Keratinocyte (primary cell): ENCODE measurements around the gene DYNC2I2. TPM values are rescaled to one million over a fixed set of nuclear protein-coding genes. Genes with fewer than 3 reads are reported as not detected.

ENCODE experiments used
- DNase-seq: peaks from one replicate; pipeline ENCODE4 v3.0.0-alpha.2; 2011; ENCODE audit warnings: low read depth, missing footprints, low spot score
- FAIRE-seq: peaks from 2 replicates; lab custom pipeline; 2011; peaks lifted over from hg19 to GRCh38; lab: Jason Lieb, UNC
- H2AFZ ChIP-seq: 2 replicates; pipeline ENCODE4 v1.6.0; 2012; ENCODE audit warnings: low read length, control low read depth, inconsistent platforms; ENCODE audit not compliant: control insufficient read depth
- H3K27ac ChIP-seq: 2 replicates; pipeline ENCODE4 v1.5.1; 2011; ENCODE audit warnings: low read length; ENCODE audit not compliant: control insufficient read depth, insufficient read depth
- H3K27me3 ChIP-seq: 3 replicates; pipeline ENCODE4 v1.6.0; 2011; ENCODE audit warnings: low read length; ENCODE audit not compliant: control insufficient read depth, insufficient read depth; ENCODE audit errors: extremely low read depth
- H3K36me3 ChIP-seq, 2 experiments: 2 replicates in 1 of 2; 3 replicates in 1 of 2; pipeline ENCODE4 v1.5.1; 2011; ENCODE audit warnings: low read length in 2 of 2, mild to moderate bottlenecking in 1 of 2; ENCODE audit not compliant: control insufficient read depth in 2 of 2, insufficient read depth in 2 of 2; ENCODE audit errors: extremely low read depth in 1 of 2
- H3K4me1 ChIP-seq: 3 replicates; pipeline ENCODE4 v1.5.1; 2011; ENCODE audit warnings: low read length; ENCODE audit not compliant: control insufficient read depth, insufficient read depth; ENCODE audit errors: extremely low read depth
- H3K4me2 ChIP-seq: 3 replicates; pipeline ENCODE4 v1.6.0; 2011; ENCODE audit warnings: low read depth, low read length; ENCODE audit not compliant: control insufficient read depth, insufficient read depth; ENCODE audit errors: extremely low read depth
- H3K4me3 ChIP-seq, 3 experiments: fragments of 200-600 bp in 1 of 3; sonication (generic) in 1 of 3; 2 replicates in 2 of 3; 3 replicates in 1 of 3; pipeline ENCODE4 v1.5.1; 2011 to 2016; ENCODE audit warnings: low read length in 3 of 3, mild to moderate bottlenecking in 3 of 3, control low read depth in 2 of 3, inconsistent platforms in 1 of 3, low read depth in 1 of 3, mixed read lengths in 1 of 3, mixed run types in 1 of 3, moderate library complexity in 1 of 3; ENCODE audit not compliant: control insufficient read depth in 2 of 3, insufficient read depth in 2 of 3; ENCODE audit errors: extremely low read depth in 1 of 3
- H3K79me2 ChIP-seq: 2 replicates; pipeline ENCODE4 v1.6.0; 2012; ENCODE audit warnings: low read length; ENCODE audit not compliant: control insufficient read depth, insufficient read depth
- H3K9ac ChIP-seq: 3 replicates; pipeline ENCODE4 v1.6.0; 2011; ENCODE audit warnings: low read length; ENCODE audit not compliant: control insufficient read depth, insufficient read depth; ENCODE audit errors: extremely low read depth
- H3K9me1 ChIP-seq: 3 replicates; pipeline ENCODE4 v1.6.0; 2011; ENCODE audit warnings: low read length; ENCODE audit not compliant: control insufficient read depth, insufficient read depth; ENCODE audit errors: extremely low read depth
- H3K9me3 ChIP-seq: 2 replicates; pipeline ENCODE4 v1.5.1; 2012; ENCODE audit warnings: low read depth, low read length; ENCODE audit not compliant: control insufficient read depth
- H4K20me1 ChIP-seq: 3 replicates; pipeline ENCODE4 v1.6.0; 2011; ENCODE audit warnings: low read length; ENCODE audit not compliant: control insufficient read depth, insufficient read depth; ENCODE audit errors: extremely low read depth
- EZH2 ChIP-seq: IDR thresholded peaks from one replicate; pipeline ENCODE4 v1.6.1; 2012; ENCODE audit warnings: inconsistent platforms, mild to moderate bottlenecking, low read length, moderate library complexity
- dilution Hi-C: fragments of 300-500 bp; cut with MboI; formaldehyde crosslinking; loops from one replicate; pipeline ENCODE4 v1.7.0; 2020; ENCODE audit warnings: low sequenced_read_pairs; ENCODE audit not compliant: extremely low pct_ligation_motif_present
- polyA plus RNA-seq, 5 experiments: library from polyadenylated mRNA; depleted of rRNA in 3 of 5; stranded (reverse) in 3 of 5; stranded (forward) in 1 of 5; unstranded in 1 of 5; fragments of >200 nt; gene quantifications; 1 replicate in 1 of 5; 2 replicates in 3 of 5; 3 replicates in 1 of 5; pipeline versions ENCODE4 v1.2.1 to v1.2.3, GENCODE V29; 2011 to 2012; ENCODE audit warnings: missing spikeins in 2 of 5, low read depth in 1 of 5, low replicate concordance in 1 of 5
- TF ChIP-seq, protein P1 (sequence below), 3 experiments: IDR thresholded peaks in 1 of 3; conservative IDR thresholded peaks in 1 of 3; optimal IDR thresholded peaks in 1 of 3; 2 replicates in 2 of 3; 3 replicates in 1 of 3; pipeline versions ENCODE3 to v1.5.1; 2011; ENCODE audit warnings: low read length in 3 of 3, mild to moderate bottlenecking in 3 of 3, moderate library complexity in 2 of 3, control low read depth in 1 of 3, inconsistent platforms in 1 of 3; ENCODE audit not compliant: insufficient read depth in 2 of 3; ENCODE audit errors: extremely low read depth in 1 of 3

Gene DYNC2I2
- polyA plus RNA-seq, 1 donor (not counting 4 experiments of a cell fraction or from before 2014, with no cell fraction given), result 11.5 TPM

DNA sequence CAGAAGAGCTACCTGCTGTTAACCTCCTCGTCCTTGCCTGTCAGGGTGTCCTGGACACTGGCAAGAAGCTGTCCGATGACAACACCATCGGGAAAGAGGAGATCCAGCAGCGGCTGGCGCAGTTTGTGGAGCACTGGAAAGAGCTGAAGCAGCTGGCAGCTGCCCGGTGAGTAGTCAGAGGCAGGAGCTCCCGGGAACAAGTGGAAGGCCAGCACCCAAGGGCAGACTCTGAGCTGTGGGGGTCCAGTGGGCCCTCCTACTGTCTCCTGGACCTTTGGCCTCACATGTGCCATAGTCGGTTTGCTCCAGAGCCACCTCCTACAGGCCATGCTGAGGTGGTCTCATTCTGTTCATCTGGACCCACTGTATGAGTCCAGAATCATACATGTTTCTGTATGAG is 38.7 kb downstream of the DYNC2I2 start:
- DNase-seq (no peak), FAIRE-seq (no peak)
- H3K36me3 ChIP-seq, result peaks cover 47 to 65% of the 10 kb centered on the region in 2 experiments
- H3K79me2 ChIP-seq, result no peaks in the 10 kb centered on the region
- H3K27me3 ChIP-seq, result no peaks in the 10 kb centered on the region
- no peaks in the 10 kb centered on the region for H3K9me3 ChIP-seq
- H3K4me2 ChIP-seq, result no peak overlapping the region
- dilution Hi-C loops, result no loop called here
- no peak overlapping the region for H3K4me3 ChIP-seq
- H3K4me1 ChIP-seq, result no peaks in the 10 kb centered on the region
- H2AFZ ChIP-seq, result no peak overlapping the region
- peaks cover 3% of the 10 kb centered on the region for H4K20me1 ChIP-seq
- no peak overlapping the region for H3K27ac ChIP-seq
- H3K9me1 ChIP-seq, result no peaks in the 10 kb centered on the region
- no peak overlapping the region for H3K9ac ChIP-seq
- TF ChIP-seq, protein P1, sequence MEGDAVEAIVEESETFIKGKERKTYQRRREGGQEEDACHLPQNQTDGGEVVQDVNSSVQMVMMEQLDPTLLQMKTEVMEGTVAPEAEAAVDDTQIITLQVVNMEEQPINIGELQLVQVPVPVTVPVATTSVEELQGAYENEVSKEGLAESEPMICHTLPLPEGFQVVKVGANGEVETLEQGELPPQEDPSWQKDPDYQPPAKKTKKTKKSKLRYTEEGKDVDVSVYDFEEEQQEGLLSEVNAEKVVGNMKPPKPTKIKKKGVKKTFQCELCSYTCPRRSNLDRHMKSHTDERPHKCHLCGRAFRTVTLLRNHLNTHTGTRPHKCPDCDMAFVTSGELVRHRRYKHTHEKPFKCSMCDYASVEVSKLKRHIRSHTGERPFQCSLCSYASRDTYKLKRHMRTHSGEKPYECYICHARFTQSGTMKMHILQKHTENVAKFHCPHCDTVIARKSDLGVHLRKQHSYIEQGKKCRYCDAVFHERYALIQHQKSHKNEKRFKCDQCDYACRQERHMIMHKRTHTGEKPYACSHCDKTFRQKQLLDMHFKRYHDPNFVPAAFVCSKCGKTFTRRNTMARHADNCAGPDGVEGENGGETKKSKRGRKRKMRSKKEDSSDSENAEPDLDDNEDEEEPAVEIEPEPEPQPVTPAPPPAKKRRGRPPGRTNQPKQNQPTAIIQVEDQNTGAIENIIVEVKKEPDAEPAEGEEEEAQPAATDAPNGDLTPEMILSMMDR (optimal IDR thresholded peaks at IDR 0.05 in 1 of 3, IDR thresholded peaks at IDR 0.05 in 1 of 3, conservative IDR thresholded peaks at IDR 0.05 in 1 of 3; ENCODE audit: extremely low read depth in 1 of 3, insufficient read depth in 2 of 3, low read length in 3 of 3), result no peak
- no peak for TF ChIP-seq EZH2

DNA sequence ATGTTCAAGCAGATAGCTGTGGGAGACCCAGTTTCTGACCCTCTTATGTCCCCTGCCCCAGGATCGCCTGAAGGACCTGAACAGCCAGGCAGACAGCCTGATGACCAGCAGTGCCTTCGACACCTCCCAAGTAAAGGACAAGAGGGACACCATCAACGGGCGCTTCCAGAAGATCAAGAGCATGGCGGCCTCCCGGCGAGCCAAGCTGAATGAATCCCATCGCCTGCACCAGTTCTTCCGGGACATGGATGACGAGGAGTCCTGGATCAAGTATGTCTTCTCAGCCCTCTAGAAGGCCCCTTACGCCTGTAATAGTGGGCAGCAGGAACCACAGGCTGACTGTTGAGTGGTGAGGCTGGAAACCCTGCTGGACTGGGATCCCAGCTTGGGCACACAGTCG is 41.1 kb downstream of the DYNC2I2 start:
- TF ChIP-seq, protein P1 (optimal IDR thresholded peaks at IDR 0.05 in 1 of 3, IDR thresholded peaks at IDR 0.05 in 1 of 3, conservative IDR thresholded peaks at IDR 0.05 in 1 of 3; ENCODE audit: extremely low read depth in 1 of 3, insufficient read depth in 2 of 3, low read length in 3 of 3), result no peak
- TF ChIP-seq EZH2, result no peak
- dilution Hi-C loops, result no loop called here

More for the DNA sequence above, 41.1 kb downstream of the DYNC2I2 start:
- no peak overlapping the region for H3K27ac ChIP-seq
- no peaks in the 10 kb centered on the region for H3K79me2 ChIP-seq
- FAIRE-seq, result no peak
- no peaks in the 10 kb centered on the region for H3K27me3 ChIP-seq
- H3K4me2 ChIP-seq, result no peak overlapping the region
- H2AFZ ChIP-seq, result no peak overlapping the region
- H3K36me3 ChIP-seq, result peaks cover 48 to 61% of the 10 kb centered on the region in 2 experiments
- H3K4me3 ChIP-seq, result no peak overlapping the region
- no peaks in the 10 kb centered on the region for H4K20me1 ChIP-seq
- H3K9me1 ChIP-seq, result no peaks in the 10 kb centered on the region
- no peak for DNase-seq
- no peaks in the 10 kb centered on the region for H3K4me1 ChIP-seq
- H3K9me3 ChIP-seq, result no peaks in the 10 kb centered on the region
- H3K9ac ChIP-seq, result no peak overlapping the region
